ENCODE results near the gene PIEZO2.

- TF ChIP-seq NR2C2 (CRISPR knock-in tag; IDR thresholded peaks at IDR 0.05): no peak
- no peak for TF ChIP-seq CTCF (IDR thresholded peaks at IDR 0.05)
- TF ChIP-seq TCF7 (CRISPR knock-in tag; IDR thresholded peaks at IDR 0.05; ENCODE audit: low read depth): no peak
- TF ChIP-seq MAX (CRISPR knock-in tag; IDR thresholded peaks at IDR 0.05): no peak
- no peak for TF ChIP-seq MYBL2 (CRISPR knock-in tag; IDR thresholded peaks at IDR 0.05)
Observed at GRCh38 chr18:10770264-10770663, 379.1 kb downstream of the PIEZO2 start.
